CD14-positive monocyte (primary cell): ENCODE results near the gene C1orf146. TPM values are rescaled to one million over a fixed set of nuclear protein-coding genes. Genes with fewer than 3 reads are reported as not detected.

Source experiments
- DNase-seq, 3 donors: peaks; one replicate each; pipeline ENCODE4 v3.0.0-alpha.2; 2011 to 2022
- H2AFZ ChIP-seq: 2 replicates; pipeline ENCODE4 v1.6.0; 2012; ENCODE audit warnings: mild to moderate bottlenecking, low read depth, low read length, inconsistent platforms; ENCODE audit not compliant: insufficient read depth, poor library complexity, severe bottlenecking
- H3K27ac ChIP-seq, 2 donors: 1 replicate in 1 of 2; 2 replicates in 1 of 2; pipeline ENCODE4 v1.5.1; 2012 to 2013; ENCODE audit warnings: low read length in 2 of 2, control low read depth in 1 of 2, inconsistent platforms in 1 of 2, low read depth in 1 of 2, mild to moderate bottlenecking in 1 of 2
- H3K27me3 ChIP-seq, 2 donors: one replicate each; pipeline versions ENCODE4 v1.6.0 to v1.6.1; 2011 to 2013; ENCODE audit warnings: low read length in 2 of 2; ENCODE audit not compliant: control insufficient read depth in 2 of 2, insufficient read depth in 2 of 2
- H3K36me3 ChIP-seq, 2 donors: replicated peaks in 1 of 2; 1 replicate in 1 of 2; 2 replicates in 1 of 2; pipeline versions ENCODE4 v1.5.1 to v1.6.1; 2012 to 2013; ENCODE audit warnings: low read length in 2 of 2, control low read depth in 1 of 2, inconsistent platforms in 1 of 2, mild to moderate bottlenecking in 1 of 2; ENCODE audit not compliant: insufficient read depth in 2 of 2, control insufficient read depth in 1 of 2
- H3K4me1 ChIP-seq, 2 donors: 1 replicate in 1 of 2; 2 replicates in 1 of 2; pipeline versions ENCODE4 v1.5.1 to v1.6.1; 2012 to 2013; ENCODE audit warnings: low read length in 2 of 2, control low read depth in 1 of 2, inconsistent platforms in 1 of 2, mild to moderate bottlenecking in 1 of 2, moderate library complexity in 1 of 2; ENCODE audit not compliant: insufficient read depth in 2 of 2, control insufficient read depth in 1 of 2
- H3K4me2 ChIP-seq: replicated peaks from 2 replicates; pipeline ENCODE3; 2012; ENCODE audit warnings: low read length, moderate library complexity, mild to moderate bottlenecking; ENCODE audit not compliant: poor library complexity, severe bottlenecking; ENCODE audit errors: extremely low read depth
- H3K4me3 ChIP-seq, 3 experiments: fragments of 200-600 bp in 1 of 3; sonication (generic) in 1 of 3; replicated peaks in 1 of 3; 1 replicate in 2 of 3; 2 replicates in 1 of 3; pipeline ENCODE4 v1.5.1; 2011 to 2013; ENCODE audit warnings: low read length in 3 of 3, mild to moderate bottlenecking in 3 of 3, control low read depth in 2 of 3, low read depth in 2 of 3, inconsistent platforms in 1 of 3, moderate library complexity in 1 of 3
- H3K79me2 ChIP-seq: 2 replicates; pipeline ENCODE4 v1.6.0; 2012; ENCODE audit warnings: mild to moderate bottlenecking, control low read depth, inconsistent platforms, low read length, moderate library complexity; ENCODE audit not compliant: insufficient read depth
- H3K9ac ChIP-seq: 2 replicates; pipeline ENCODE4 v1.6.0; 2017; ENCODE audit warnings: low read length, mild to moderate bottlenecking; ENCODE audit not compliant: insufficient read depth, poor library complexity, severe bottlenecking
- H3K9me3 ChIP-seq, 2 donors: replicated peaks in 1 of 2; 1 replicate in 1 of 2; 2 replicates in 1 of 2; pipeline versions ENCODE4 v1.5.1 to v1.6.1; 2012 to 2013; ENCODE audit warnings: low read length in 2 of 2, control low read depth in 1 of 2; ENCODE audit not compliant: control insufficient read depth in 1 of 2, insufficient read depth in 1 of 2
- H4K20me1 ChIP-seq: 2 replicates; pipeline ENCODE4 v1.6.0; 2012; ENCODE audit warnings: mild to moderate bottlenecking, low read length, control low read depth, moderate library complexity; ENCODE audit not compliant: insufficient read depth
- H3K27ac Mint-ChIP-seq, 7 donors: one replicate each; pipeline ENCODE4 v1.8.0; 2020; ENCODE audit warnings: mild to moderate bottlenecking in 7 of 7, mixed read lengths in 7 of 7, moderate library complexity in 6 of 7, inconsistent platforms in 2 of 7
- H3K27me3 Mint-ChIP-seq, 3 donors: one replicate each; pipeline ENCODE4 v1.8.0; 2021 to 2022; ENCODE audit warnings: low read depth in 3 of 3, mild to moderate bottlenecking in 3 of 3, mixed read lengths in 3 of 3, moderate library complexity in 3 of 3, inconsistent platforms in 1 of 3
- H3K36me3 Mint-ChIP-seq, 2 donors: one replicate each; pipeline ENCODE4 v1.8.0; 2020; ENCODE audit warnings: mixed read lengths in 2 of 2, inconsistent platforms in 1 of 2, mild to moderate bottlenecking in 1 of 2
- H3K4me1 Mint-ChIP-seq: one replicate; pipeline ENCODE4 v1.8.0; 2020; ENCODE audit warnings: mild to moderate bottlenecking, mixed read lengths
- H3K4me3 Mint-ChIP-seq, 2 donors: one replicate each; pipeline ENCODE4 v1.8.0; 2020; ENCODE audit warnings: mild to moderate bottlenecking in 2 of 2, mixed read lengths in 2 of 2, moderate library complexity in 1 of 2
- H3K9me3 Mint-ChIP-seq, 7 donors: one replicate each; pipeline ENCODE4 v1.8.0; 2020 to 2022; ENCODE audit warnings: mixed read lengths in 7 of 7, mild to moderate bottlenecking in 6 of 7, moderate library complexity in 6 of 7, inconsistent platforms in 2 of 7
- WGBS: methylation state at CpG from one replicate; pipeline ENCODE4 v1.1.5; 2013; ENCODE audit warnings: missing lambda C conversion rate; ENCODE audit not compliant: insufficient coverage; 5-methylcytosine and 5-hydroxymethylcytosine counted together
- intact Hi-C, 2 donors: fragments of 100-400 bp; cut with micrococcal nuclease; formaldehyde crosslinking; loops; one replicate each; pipeline versions ENCODE4 v1.15.0 to v1.15.1; 2023
- polyA plus RNA-seq, 3 donors: library from polyadenylated mRNA; depleted of rRNA in 1 of 3; unstranded in 2 of 3; stranded (reverse) in 1 of 3; fragments of 300-500 nt in 2 of 3; fragments of >200 nt in 1 of 3; fragmentation: Illumina TruSeq in 2 of 3; gene quantifications; 1 replicate in 2 of 3; 2 replicates in 1 of 3; pipeline ENCODE4 v1.2.3, GENCODE V29; 2012 to 2021
- TF ChIP-seq, protein P1 (sequence below): fragments of 200-600 bp; IDR thresholded peaks from one replicate; pipeline ENCODE4 v1.8.0; 2022; ENCODE audit warnings: antibody characterized with exemption, mild to moderate bottlenecking

C1orf146 gene
- polyA plus RNA-seq, 3 donors = not detected

DNA sequence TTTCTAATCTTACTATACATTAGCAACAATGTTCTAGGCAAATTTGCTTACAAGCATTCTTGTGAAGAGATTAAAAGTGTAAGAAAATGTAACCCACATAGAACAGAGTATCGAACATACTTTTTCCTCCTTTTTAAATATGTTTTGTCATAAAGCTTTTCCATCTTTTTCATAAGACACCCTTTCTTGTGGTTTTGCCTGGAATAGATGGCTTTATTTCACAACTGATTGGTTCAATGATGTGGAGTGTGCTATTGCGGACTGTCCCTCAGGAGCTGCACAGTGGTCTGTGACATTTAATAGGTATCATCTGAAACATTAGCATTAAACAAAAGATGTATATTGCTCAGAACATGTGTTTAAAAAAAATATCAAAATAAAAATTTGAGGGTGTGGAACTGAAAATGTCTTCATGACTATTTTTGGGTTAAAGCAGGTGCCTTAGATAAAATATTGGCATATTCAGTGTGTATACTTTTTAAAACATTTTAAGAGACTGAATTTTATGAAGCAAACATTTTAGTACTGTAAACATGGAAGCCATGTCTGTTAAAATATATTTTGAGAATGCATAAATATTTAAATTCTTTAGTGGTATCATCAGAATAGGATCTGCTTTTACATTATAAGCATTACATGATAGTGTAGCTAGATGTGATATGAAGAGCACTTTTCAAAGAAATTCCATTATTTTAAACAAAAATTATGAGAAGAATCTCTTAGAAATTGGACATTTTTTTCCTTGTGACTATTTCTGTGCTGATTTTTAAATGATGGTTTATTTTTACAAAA, 48.3 kb upstream of the C1orf146 start:
- no peak overlapping the region for H2AFZ ChIP-seq
- TF ChIP-seq, protein P1, sequence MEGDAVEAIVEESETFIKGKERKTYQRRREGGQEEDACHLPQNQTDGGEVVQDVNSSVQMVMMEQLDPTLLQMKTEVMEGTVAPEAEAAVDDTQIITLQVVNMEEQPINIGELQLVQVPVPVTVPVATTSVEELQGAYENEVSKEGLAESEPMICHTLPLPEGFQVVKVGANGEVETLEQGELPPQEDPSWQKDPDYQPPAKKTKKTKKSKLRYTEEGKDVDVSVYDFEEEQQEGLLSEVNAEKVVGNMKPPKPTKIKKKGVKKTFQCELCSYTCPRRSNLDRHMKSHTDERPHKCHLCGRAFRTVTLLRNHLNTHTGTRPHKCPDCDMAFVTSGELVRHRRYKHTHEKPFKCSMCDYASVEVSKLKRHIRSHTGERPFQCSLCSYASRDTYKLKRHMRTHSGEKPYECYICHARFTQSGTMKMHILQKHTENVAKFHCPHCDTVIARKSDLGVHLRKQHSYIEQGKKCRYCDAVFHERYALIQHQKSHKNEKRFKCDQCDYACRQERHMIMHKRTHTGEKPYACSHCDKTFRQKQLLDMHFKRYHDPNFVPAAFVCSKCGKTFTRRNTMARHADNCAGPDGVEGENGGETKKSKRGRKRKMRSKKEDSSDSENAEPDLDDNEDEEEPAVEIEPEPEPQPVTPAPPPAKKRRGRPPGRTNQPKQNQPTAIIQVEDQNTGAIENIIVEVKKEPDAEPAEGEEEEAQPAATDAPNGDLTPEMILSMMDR = no peak
- WGBS = no CpG with 5 or more reads among the region's 2 CpGs

DNA sequence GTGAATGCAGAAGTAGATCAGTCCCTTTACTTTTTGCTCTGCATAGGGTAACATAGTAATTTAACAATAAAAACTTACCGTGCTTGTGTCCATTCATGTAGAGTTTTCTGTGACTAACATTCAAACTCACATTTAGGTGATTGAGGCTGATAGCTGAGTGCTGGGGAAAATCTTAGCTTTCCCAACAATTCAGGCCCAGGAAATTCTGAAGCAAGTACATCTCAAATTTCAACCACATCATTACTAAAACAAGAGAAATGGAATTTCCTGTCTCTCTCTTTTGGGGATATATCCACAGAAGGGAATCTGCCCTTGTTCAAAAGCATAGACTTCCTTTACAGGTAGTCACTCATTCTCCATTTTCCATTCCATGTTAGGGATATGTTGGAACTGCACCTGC, 33.1 kb upstream of the C1orf146 start:
- H3K79me2 ChIP-seq = no peaks in the 10 kb centered on the region
- H3K27me3 ChIP-seq = no peaks in the 10 kb centered on the region
- no peak overlapping the region for H3K27ac ChIP-seq
- H3K36me3 ChIP-seq = peaks cover 0 to 8% of the 10 kb centered on the region in 2 donors
- no peak overlapping the region for H3K9ac ChIP-seq
- TF ChIP-seq, protein P1 = no peak
- Mint-ChIP-seq H3K36me3 (peaks cover 12 to 19% of the 10 kb centered on the region in 2 donors), H3K27ac (no peak overlapping the region), H3K9me3 (peaks cover 0 to 2% (median 0%) of the 10 kb centered on the region in 7 donors), H3K4me3 (no peak overlapping the region), H3K27me3 (peaks cover 0 to 6% (median under 1%) of the 10 kb centered on the region in 3 donors), H3K4me1 (no peaks in the 10 kb centered on the region)
- H4K20me1 ChIP-seq = no peaks in the 10 kb centered on the region
- WGBS = no CpG with 5 or more reads among the region's 1 CpG
- no peaks in the 10 kb centered on the region for H3K9me3 ChIP-seq
- H3K4me3 ChIP-seq = no peak overlapping the region
- no peaks in the 10 kb centered on the region for H3K4me1 ChIP-seq
- H3K4me2 ChIP-seq = no peak overlapping the region
- no peak overlapping the region for H2AFZ ChIP-seq
- intact Hi-C loops = no loop called here
- no peak for DNase-seq

More for the DNA sequence above, 48.3 kb upstream of the C1orf146 start:
- intact Hi-C loops = no loop called here
- no peak overlapping the region for H3K27ac Mint-ChIP-seq
- H3K4me1 ChIP-seq = no peaks in the 10 kb centered on the region
- no peak overlapping the region for H3K4me2 ChIP-seq
- peaks cover 0 to 2% of the 10 kb centered on the region in 2 donors for H3K36me3 Mint-ChIP-seq
- H3K4me1 Mint-ChIP-seq = no peaks in the 10 kb centered on the region
- H3K79me2 ChIP-seq = no peaks in the 10 kb centered on the region
- DNase-seq = no peak
- no peak overlapping the region for H3K4me3 ChIP-seq
- no peaks in the 10 kb centered on the region for H3K27me3 ChIP-seq
- H3K9me3 ChIP-seq = no peaks in the 10 kb centered on the region
- H4K20me1 ChIP-seq = no peaks in the 10 kb centered on the region
- peaks cover 0 to under 1% (median 0%) of the 10 kb centered on the region in 7 donors for H3K9me3 Mint-ChIP-seq
- no peak overlapping the region for H3K4me3 Mint-ChIP-seq
- H3K36me3 ChIP-seq = no peaks in the 10 kb centered on the region
- H3K9ac ChIP-seq = no peak overlapping the region
- no peaks in the 10 kb centered on the region for H3K27me3 Mint-ChIP-seq
- H3K27ac ChIP-seq = no peak overlapping the region
